ENCODE results near the gene TMEM151B.

- TF ChIP-seq EZH2 (IDR thresholded peaks at IDR 0.05; ENCODE audit: borderline replicate concordance, low read depth, low read length, poor library complexity, severe bottlenecking) (no peak), CTCF (conservative IDR thresholded peaks at IDR 0.05; ENCODE audit: low read depth, low read length) (no peak)
Measured at GRCh38 chr6:44261581-44261980, 8.7 kb upstream of the TMEM151B start.
